Mesenchymal stem cell (in vitro differentiated cells and primary cell): ENCODE results near the gene ZNF750.

ENCODE experiments used
- DNase-seq: peaks from one replicate; pipeline ENCODE4 v3.0.0-alpha.2; 2013
- H2AFZ ChIP-seq: one replicate; pipeline ENCODE4 v1.6.1; 2013; ENCODE audit warnings: low read depth, mild to moderate bottlenecking, control low read depth, inconsistent platforms, low read length, moderate library complexity
- H2AK5ac ChIP-seq: 2 replicates; pipeline ENCODE4 v1.6.1; 2013; ENCODE audit warnings: low read length, moderate library complexity, mild to moderate bottlenecking, inconsistent platforms; ENCODE audit not compliant: severe bottlenecking
- H2BK120ac ChIP-seq: one replicate; pipeline ENCODE4 v1.6.1; 2013; ENCODE audit warnings: low read depth, mild to moderate bottlenecking, inconsistent platforms, low read length, moderate library complexity
- H2BK12ac ChIP-seq, 2 experiments: one replicate each; pipeline ENCODE4 v1.6.1; 2013; ENCODE audit warnings: inconsistent platforms in 2 of 2, low read length in 2 of 2, mild to moderate bottlenecking in 2 of 2, moderate library complexity in 2 of 2, control low read depth in 1 of 2
- H2BK15ac ChIP-seq: one replicate; pipeline ENCODE4 v1.6.1; 2013; ENCODE audit warnings: mild to moderate bottlenecking, low read depth, inconsistent platforms; ENCODE audit not compliant: poor library complexity, severe bottlenecking
- H2BK5ac ChIP-seq: 2 replicates; pipeline ENCODE4 v1.6.1; 2013; ENCODE audit warnings: low read depth, mild to moderate bottlenecking, low read length, control low read depth, inconsistent platforms; ENCODE audit not compliant: poor library complexity, severe bottlenecking
- H3K14ac ChIP-seq, 2 experiments: one replicate each; pipeline ENCODE4 v1.6.1; 2013; ENCODE audit warnings: inconsistent platforms in 2 of 2, low read length in 2 of 2, control low read depth in 1 of 2, mild to moderate bottlenecking in 1 of 2, moderate library complexity in 1 of 2
- H3K18ac ChIP-seq, 2 experiments: one replicate each; pipeline ENCODE4 v1.6.1; 2013; ENCODE audit warnings: inconsistent platforms in 2 of 2, low read length in 2 of 2, control low read depth in 1 of 2, low read depth in 1 of 2, mild to moderate bottlenecking in 1 of 2
- H3K23ac ChIP-seq, 2 experiments: one replicate each; pipeline ENCODE4 v1.6.1; 2013; ENCODE audit warnings: inconsistent platforms in 2 of 2, low read length in 2 of 2, mild to moderate bottlenecking in 2 of 2, moderate library complexity in 2 of 2, control low read depth in 1 of 2
- H3K27ac ChIP-seq: 2 replicates; pipeline ENCODE4 v1.5.1; 2013; ENCODE audit warnings: mild to moderate bottlenecking, moderate library complexity, low read length, control low read depth, inconsistent platforms; ENCODE audit not compliant: poor library complexity, severe bottlenecking
- H3K27me3 ChIP-seq, 2 experiments: 2 replicates each; pipeline versions ENCODE4 v1.6.1 to v1.7.0; 2013; ENCODE audit warnings: low read length in 2 of 2, mild to moderate bottlenecking in 2 of 2, moderate library complexity in 2 of 2, control low read depth in 1 of 2, inconsistent platforms in 1 of 2; ENCODE audit not compliant: control insufficient read depth in 1 of 2, insufficient read depth in 1 of 2
- H3K36me3 ChIP-seq, 2 experiments: 2 replicates each; pipeline versions ENCODE4 v1.6.1 to v1.7.0; 2013; ENCODE audit warnings: low read length in 2 of 2, control low read depth in 1 of 2, inconsistent platforms in 1 of 2, low read depth in 1 of 2, mild to moderate bottlenecking in 1 of 2; ENCODE audit not compliant: insufficient read depth in 2 of 2, control insufficient read depth in 1 of 2
- H3K4ac ChIP-seq, 2 experiments: one replicate each; pipeline ENCODE4 v1.6.1; 2013; ENCODE audit warnings: inconsistent platforms in 2 of 2, low read length in 2 of 2, mild to moderate bottlenecking in 2 of 2, moderate library complexity in 2 of 2, control low read depth in 1 of 2, low read depth in 1 of 2
- H3K4me1 ChIP-seq: 2 replicates; pipeline ENCODE4 v1.6.1; 2013; ENCODE audit warnings: low read depth, low read length, control low read depth; ENCODE audit not compliant: control insufficient read depth, insufficient read depth
- H3K4me2 ChIP-seq: 2 replicates; pipeline ENCODE4 v1.6.1; 2013; ENCODE audit warnings: low read length, mild to moderate bottlenecking, inconsistent platforms; ENCODE audit not compliant: poor library complexity, severe bottlenecking
- H3K4me3 ChIP-seq, 2 experiments: 2 replicates each; pipeline versions ENCODE4 v1.5.1 to v1.7.0; 2013; ENCODE audit warnings: low read length in 2 of 2, mild to moderate bottlenecking in 2 of 2, control low read depth in 1 of 2, low read depth in 1 of 2; ENCODE audit not compliant: insufficient read depth in 1 of 2
- H3K79me1 ChIP-seq: replicated peaks from 2 replicates; pipeline ENCODE4 v1.6.1; 2013; ENCODE audit warnings: mild to moderate bottlenecking, control low read depth, low read length, inconsistent platforms; ENCODE audit not compliant: poor library complexity, severe bottlenecking
- H3K9ac ChIP-seq: 2 replicates; pipeline ENCODE4 v1.7.0; 2013; ENCODE audit warnings: mild to moderate bottlenecking, low read length, moderate library complexity
- H3K9me3 ChIP-seq: 2 replicates; pipeline ENCODE4 v1.7.0; 2013; ENCODE audit warnings: mild to moderate bottlenecking, low read length; ENCODE audit not compliant: control insufficient read depth
- H4K8ac ChIP-seq: one replicate; pipeline ENCODE4 v1.6.1; 2013; ENCODE audit warnings: inconsistent platforms, mild to moderate bottlenecking, low read length, moderate library complexity
- H4K91ac ChIP-seq: one replicate; pipeline ENCODE4 v1.6.1; 2013; ENCODE audit warnings: mild to moderate bottlenecking, low read length, inconsistent platforms
- WGBS: methylation state at CpG from one replicate; pipeline ENCODE4 v1.1.7; 2013; ENCODE audit warnings: mixed read lengths; 5-methylcytosine and 5-hydroxymethylcytosine counted together

The ZNF750 gene

GRCh38 chr17:82837586-82838320 lies 2.1 kb downstream of the ZNF750 start:
- H2BK5ac ChIP-seq = no peak overlapping the region
- H3K18ac ChIP-seq = no peak overlapping the region
- no peak overlapping the region for H2BK12ac ChIP-seq
- no peak overlapping the region for H2AFZ ChIP-seq
- peaks cover 5% of the 10 kb centered on the region for H3K4me1 ChIP-seq
- H3K23ac ChIP-seq = no peak overlapping the region
- peaks cover 8% of the 10 kb centered on the region for H3K79me1 ChIP-seq
- H4K8ac ChIP-seq = no peak overlapping the region
- H3K9ac ChIP-seq = peak overlapping the region; percentile 58
- H3K14ac ChIP-seq = no peak overlapping the region
- no peak overlapping the region for H2BK120ac ChIP-seq
- H3K27me3 ChIP-seq = no peaks in the 10 kb centered on the region
- no peaks in the 10 kb centered on the region for H3K9me3 ChIP-seq
- no peak overlapping the region for H4K91ac ChIP-seq
- no peak overlapping the region for H3K4ac ChIP-seq
- no peak overlapping the region for H3K4me3 ChIP-seq
- H3K36me3 ChIP-seq = peaks cover 0 to 21% of the 10 kb centered on the region in 2 experiments
- no peak overlapping the region for H3K4me2 ChIP-seq
- no peak for DNase-seq
- no peak overlapping the region for H2AK5ac ChIP-seq
- no peak overlapping the region for H3K27ac ChIP-seq
- no peak overlapping the region for H2BK15ac ChIP-seq
- 93% methylated on average over 13 of the region's 13 CpGs for WGBS

GRCh38 chr17:82836823-82837357 lies 2.9 kb downstream of the ZNF750 start:
- Histone ChIP-seq H3K4me2 (no peak overlapping the region), H2BK5ac (no peak overlapping the region), H3K27me3 (no peaks in the 10 kb centered on the region), H3K4me1 (peaks cover 5% of the 10 kb centered on the region), H3K4ac (no peak overlapping the region), H3K9ac (peak overlapping the region; percentile 58), H3K36me3 (peaks cover 0 to 23% of the 10 kb centered on the region in 2 experiments), H2AFZ (no peak overlapping the region), H3K27ac (no peak overlapping the region), H2AK5ac (no peak overlapping the region), H4K8ac (no peak overlapping the region), H2BK12ac (no peak overlapping the region), H3K14ac (no peak overlapping the region), H3K9me3 (no peaks in the 10 kb centered on the region), H2BK120ac (no peak overlapping the region), H3K23ac (no peak overlapping the region), H3K18ac (no peak overlapping the region), H2BK15ac (no peak overlapping the region), H3K79me1 (peaks cover 14% of the 10 kb centered on the region), H4K91ac (no peak overlapping the region), H3K4me3 (peak overlapping the region in 1 of 2 experiments; percentile 19)
- 95% methylated on average over 12 of the region's 12 CpGs for WGBS
- no peak for DNase-seq

GRCh38 chr17:82835766-82836512 lies 3.9 kb downstream of the ZNF750 start:
- Histone ChIP-seq H3K79me1 (peaks cover 21% of the 10 kb centered on the region), H3K4me2 (no peak overlapping the region)

GRCh38 chr17:82835122-82835521 lies 4.7 kb downstream of the ZNF750 start:
- Histone ChIP-seq H2BK12ac (no peak overlapping the region), H3K14ac (no peak overlapping the region), H3K9ac (no peak overlapping the region), H3K36me3 (peaks cover 0 to 29% of the 10 kb centered on the region in 2 experiments), H3K4ac (no peak overlapping the region), H3K27ac (no peak overlapping the region), H2BK15ac (no peak overlapping the region), H3K4me2 (no peak overlapping the region), H4K91ac (no peak overlapping the region), H2BK5ac (no peak overlapping the region), H3K4me1 (peaks cover 2% of the 10 kb centered on the region), H3K18ac (no peak overlapping the region), H3K23ac (no peak overlapping the region), H3K9me3 (no peaks in the 10 kb centered on the region), H4K8ac (no peak overlapping the region), H2AFZ (no peak overlapping the region), H2BK120ac (no peak overlapping the region), H3K27me3 (no peaks in the 10 kb centered on the region), H3K4me3 (no peak overlapping the region), H2AK5ac (no peak overlapping the region), H3K79me1 (peaks cover 23% of the 10 kb centered on the region)
- WGBS = 96% methylated on average over 8 of the region's 9 CpGs
- DNase-seq = no peak

More at GRCh38 chr17:82835766-82836512, 3.9 kb downstream of the ZNF750 start:
- Histone ChIP-seq H3K27ac (no peak overlapping the region), H2BK5ac (no peak overlapping the region), H3K4me1 (peaks cover 5% of the 10 kb centered on the region), H3K36me3 (peaks cover 0 to 30% of the 10 kb centered on the region in 2 experiments), H2BK15ac (no peak overlapping the region), H3K27me3 (no peaks in the 10 kb centered on the region), H3K9ac (no peak overlapping the region), H3K4me3 (no peak overlapping the region), H2BK12ac (no peak overlapping the region), H3K9me3 (no peaks in the 10 kb centered on the region), H4K91ac (no peak overlapping the region), H4K8ac (no peak overlapping the region), H3K14ac (no peak overlapping the region), H3K18ac (no peak overlapping the region), H3K23ac (no peak overlapping the region), H3K4ac (no peak overlapping the region), H2AFZ (no peak overlapping the region), H2BK120ac (no peak overlapping the region), H2AK5ac (no peak overlapping the region)
- no peak for DNase-seq
- WGBS = 94% methylated on average over 28 of the region's 28 CpGs
